ENCODE measurements around the gene CDT1.

CDT1 gene

GRCh38 chr16:88840600-88841215 is 37.1 kb downstream of the CDT1 start:
- DNase-seq = no peak

- no peak for DNase-seq
These were observed 38.1 kb downstream of the CDT1 start for GRCh38 chr16:88841521-88842307.

GRCh38 chr16:88842308-88842756 is 38.7 kb downstream of the CDT1 start:
- DNase-seq = no peak

- DNase-seq = no peak
These were observed 39.2 kb downstream of the CDT1 start for GRCh38 chr16:88842806-88843205.

- no peak for DNase-seq
These were observed 39.7 kb downstream of the CDT1 start for GRCh38 chr16:88843256-88843655.

- no peak for DNase-seq
These were observed 40.9 kb downstream of the CDT1 start for GRCh38 chr16:88844419-88845036.

GRCh38 chr16:88846088-88846487 is 42.5 kb downstream of the CDT1 start:
- DNase-seq = no peak

- no peak for DNase-seq
These were observed 44.1 kb downstream of the CDT1 start for GRCh38 chr16:88847654-88848053.

GRCh38 chr16:88848557-88848956 is 45.0 kb downstream of the CDT1 start:
- DNase-seq = no peak

GRCh38 chr16:88850531-88851199 is 47.1 kb downstream of the CDT1 start:
- DNase-seq = no peak

- no peak for DNase-seq
These were observed 48.0 kb downstream of the CDT1 start for GRCh38 chr16:88851616-88852015.

GRCh38 chr16:88853325-88853941 is 49.8 kb downstream of the CDT1 start:
- no peak for DNase-seq

GRCh38 chr16:88854306-88855111 is 50.9 kb downstream of the CDT1 start:
- DNase-seq = no peak

- no peak for DNase-seq
These were observed 51.6 kb downstream of the CDT1 start for GRCh38 chr16:88855176-88855575.

GRCh38 chr16:88855736-88856121 is 52.1 kb downstream of the CDT1 start:
- no peak for DNase-seq

GRCh38 chr16:88856122-88856827 is 52.7 kb downstream of the CDT1 start:
- no peak for DNase-seq

GRCh38 chr16:88856828-88857727 is 53.5 kb downstream of the CDT1 start, which contains the start of the genes GALNS and TRAPPC2L:
TSS of gene GALNS (minus strand) at chr16:88856947. CDS start at chr16:88856877, 70 bp downstream.
TSS of gene TRAPPC2L (plus strand) at chr16:88857127. CDS start at chr16:88857151, 24 bp downstream.
- peak; percentile 98 for DNase-seq

GRCh38 chr16:88857728-88858339 is 54.2 kb downstream of the CDT1 start:
- DNase-seq = peak; percentile 68
